Upper lobe of right lung (tissue), 1 donor: ENCODE results near the gene TNFRSF19. TPM values are rescaled to one million over a fixed set of nuclear protein-coding genes. Genes with fewer than 3 reads are reported as not detected.

Source experiments
- ATAC-seq: fragments of 200-7000 bp; cut with Tn5 transposase; one replicate; pipeline ENCODE4 v1.9.1; 2020; ENCODE audit warnings: mild to moderate bottlenecking, moderate library complexity
- DNase-seq: peaks from one replicate; pipeline ENCODE4 v3.0.0-alpha.2; 2020
- H3K27ac ChIP-seq: fragments of 200-600 bp; one replicate; pipeline ENCODE4 v1.8.0; 2022
- H3K27me3 ChIP-seq: fragments of 200-600 bp; one replicate; pipeline ENCODE4 v1.8.0; 2022; ENCODE audit warnings: mild to moderate bottlenecking
- H3K36me3 ChIP-seq: fragments of 200-600 bp; one replicate; pipeline ENCODE4 v1.8.0; 2022
- H3K4me1 ChIP-seq: fragments of 200-600 bp; one replicate; pipeline ENCODE4 v1.8.0; 2022
- H3K4me3 ChIP-seq: fragments of 200-600 bp; one replicate; pipeline ENCODE4 v1.8.0; 2022; ENCODE audit warnings: mild to moderate bottlenecking
- H3K9me3 ChIP-seq: fragments of 200-600 bp; one replicate; pipeline ENCODE4 v1.8.0; 2022
- CTCF ChIP-seq: fragments of 200-600 bp; IDR thresholded peaks from one replicate; pipeline ENCODE4 v1.8.0; 2022; ENCODE audit warnings: antibody characterized with exemption
- intact Hi-C: fragments of 100-400 bp; cut with DNase I; formaldehyde crosslinking; loops from one replicate; pipeline ENCODE4 v1.11.0; 2022
- total RNA-seq: library from RNA; stranded (reverse); fragmentation: NEBNext Ultra II Directional; extraction: Animal tissue kit (Norgen Biotek cat#: 25700); gene quantifications from one replicate; pipeline ENCODE4 v1.2.1, GENCODE V29; 2021
- donor health status: DM: no; HTN: yes; CAD: no; lungs with severe emphysema.

The TNFRSF19 gene
- total RNA-seq, 1 donor from 2014 or later = 17.9 TPM

GRCh38 chr13:23578411-23579071 is 8.3 kb downstream of the TNFRSF19 start:
- intact Hi-C loops = loop anchor here (10.0 kb wide), 1 partner anchor 296 kb away; no protein-coding TSS in a partner anchor
- peak overlapping the region; percentile 83 for H3K27ac ChIP-seq
- peak overlapping the region; percentile 66 for H3K4me3 ChIP-seq
- peak; percentile 66 for TF ChIP-seq CTCF
- H3K36me3 ChIP-seq = no peaks in the 10 kb centered on the region
- H3K9me3 ChIP-seq = no peaks in the 10 kb centered on the region
- H3K4me1 ChIP-seq = peaks cover 3% of the 10 kb centered on the region
- peak; percentile 84 for ATAC-seq
- DNase-seq = peak; percentile 92
- H3K27me3 ChIP-seq = no peaks in the 10 kb centered on the region

GRCh38 chr13:23579072-23579895 is 9.1 kb downstream of the TNFRSF19 start:
- Histone ChIP-seq H3K4me3 (peak overlapping the region; percentile 66), H3K27ac (peak overlapping the region; percentile 83), H3K36me3 (no peaks in the 10 kb centered on the region), H3K4me1 (peaks cover 3% of the 10 kb centered on the region), H3K27me3 (no peaks in the 10 kb centered on the region), H3K9me3 (no peaks in the 10 kb centered on the region)
- DNase-seq (peak; percentile 97), ATAC-seq (peak; percentile 99)
- intact Hi-C loops = loop anchor here (10.0 kb wide), 1 partner anchor 296 kb away; no protein-coding TSS in a partner anchor
- no peak for TF ChIP-seq CTCF

GRCh38 chr13:23579896-23580683 is 9.9 kb downstream of the TNFRSF19 start:
- no peaks in the 10 kb centered on the region for H3K9me3 ChIP-seq
- no peaks in the 10 kb centered on the region for H3K36me3 ChIP-seq
- peak overlapping the region; percentile 66 for H3K4me3 ChIP-seq
- TF ChIP-seq CTCF = no peak
- H3K27me3 ChIP-seq = no peaks in the 10 kb centered on the region
- ATAC-seq = no peak
- DNase-seq = no peak
- intact Hi-C loops = loop anchor here (10.0 kb wide), 1 partner anchor 295 kb away; no protein-coding TSS in a partner anchor
- H3K27ac ChIP-seq = peak overlapping the region; percentile 83
- H3K4me1 ChIP-seq = peaks cover 3% of the 10 kb centered on the region

- Histone ChIP-seq H3K27ac (no peak overlapping the region), H3K27me3 (no peaks in the 10 kb centered on the region), H3K4me1 (peaks cover 3% of the 10 kb centered on the region), H3K4me3 (peak overlapping the region; percentile 66), H3K36me3 (no peaks in the 10 kb centered on the region), H3K9me3 (no peaks in the 10 kb centered on the region)
- TF ChIP-seq CTCF = no peak
- ATAC-seq = no peak
- intact Hi-C loops = no loop called here
- DNase-seq = no peak
Measured at GRCh38 chr13:23580684-23581060, 10.5 kb downstream of the TNFRSF19 start.

- no peak for DNase-seq
- TF ChIP-seq CTCF = no peak
- Histone ChIP-seq H3K9me3 (no peaks in the 10 kb centered on the region), H3K27me3 (no peaks in the 10 kb centered on the region), H3K27ac (no peak overlapping the region), H3K4me1 (peaks cover 3% of the 10 kb centered on the region), H3K36me3 (no peaks in the 10 kb centered on the region), H3K4me3 (no peak overlapping the region)
- intact Hi-C loops = no loop called here
- no peak for ATAC-seq
Measured at GRCh38 chr13:23583491-23583890, 13.3 kb downstream of the TNFRSF19 start.
